Tibial nerve (tissue), 3 donors: ENCODE data around the gene METRN.

Source experiments
- POLR2A ChIP-seq, 2 donors: fragments of 450-650 bp; IDR thresholded peaks; one replicate each; pipeline ENCODE4 v1.6.1; 2017; ENCODE audit warnings: antibody characterized with exemption in 2 of 2, mild to moderate bottlenecking in 2 of 2, moderate library complexity in 2 of 2
- TF ChIP-seq, protein P1 (sequence below), 5 experiments: fragments of 200-600 bp in 3 of 5; fragments of 450-650 bp in 2 of 5; sonication (generic) in 3 of 5; IDR thresholded peaks; one replicate each; pipeline ENCODE4 v1.5.1; 2016 to 2019; ENCODE audit warnings: antibody characterized with exemption in 5 of 5, mild to moderate bottlenecking in 3 of 5, moderate library complexity in 2 of 5

DNA sequence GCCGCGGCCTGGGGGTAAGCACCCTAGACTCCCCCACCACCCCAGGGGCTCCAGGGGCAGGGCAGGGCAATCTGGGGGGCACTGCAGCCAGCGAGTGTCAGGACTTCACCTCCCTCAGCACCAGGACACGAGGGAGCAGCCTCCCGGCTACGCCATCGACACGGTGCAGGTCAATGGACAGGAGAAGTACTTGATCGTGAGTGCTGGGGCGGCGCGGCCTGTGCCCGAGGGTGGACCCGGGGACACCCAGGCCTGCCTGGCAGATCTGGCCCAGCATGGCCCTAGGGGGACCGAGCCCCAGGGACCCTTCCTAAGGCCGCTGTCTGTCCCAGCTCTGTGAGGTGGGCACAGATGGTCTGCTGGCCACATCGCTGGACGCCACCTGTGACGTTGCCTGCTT lies 42.5 kb upstream of the METRN start:
- TF ChIP-seq, protein P1, sequence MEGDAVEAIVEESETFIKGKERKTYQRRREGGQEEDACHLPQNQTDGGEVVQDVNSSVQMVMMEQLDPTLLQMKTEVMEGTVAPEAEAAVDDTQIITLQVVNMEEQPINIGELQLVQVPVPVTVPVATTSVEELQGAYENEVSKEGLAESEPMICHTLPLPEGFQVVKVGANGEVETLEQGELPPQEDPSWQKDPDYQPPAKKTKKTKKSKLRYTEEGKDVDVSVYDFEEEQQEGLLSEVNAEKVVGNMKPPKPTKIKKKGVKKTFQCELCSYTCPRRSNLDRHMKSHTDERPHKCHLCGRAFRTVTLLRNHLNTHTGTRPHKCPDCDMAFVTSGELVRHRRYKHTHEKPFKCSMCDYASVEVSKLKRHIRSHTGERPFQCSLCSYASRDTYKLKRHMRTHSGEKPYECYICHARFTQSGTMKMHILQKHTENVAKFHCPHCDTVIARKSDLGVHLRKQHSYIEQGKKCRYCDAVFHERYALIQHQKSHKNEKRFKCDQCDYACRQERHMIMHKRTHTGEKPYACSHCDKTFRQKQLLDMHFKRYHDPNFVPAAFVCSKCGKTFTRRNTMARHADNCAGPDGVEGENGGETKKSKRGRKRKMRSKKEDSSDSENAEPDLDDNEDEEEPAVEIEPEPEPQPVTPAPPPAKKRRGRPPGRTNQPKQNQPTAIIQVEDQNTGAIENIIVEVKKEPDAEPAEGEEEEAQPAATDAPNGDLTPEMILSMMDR (IDR thresholded peaks at IDR 0.05): no peak
- no peak for TF ChIP-seq POLR2A (IDR thresholded peaks at IDR 0.05)
